ENCODE results near the gene CLDND2.

CLDND2 gene

DNA sequence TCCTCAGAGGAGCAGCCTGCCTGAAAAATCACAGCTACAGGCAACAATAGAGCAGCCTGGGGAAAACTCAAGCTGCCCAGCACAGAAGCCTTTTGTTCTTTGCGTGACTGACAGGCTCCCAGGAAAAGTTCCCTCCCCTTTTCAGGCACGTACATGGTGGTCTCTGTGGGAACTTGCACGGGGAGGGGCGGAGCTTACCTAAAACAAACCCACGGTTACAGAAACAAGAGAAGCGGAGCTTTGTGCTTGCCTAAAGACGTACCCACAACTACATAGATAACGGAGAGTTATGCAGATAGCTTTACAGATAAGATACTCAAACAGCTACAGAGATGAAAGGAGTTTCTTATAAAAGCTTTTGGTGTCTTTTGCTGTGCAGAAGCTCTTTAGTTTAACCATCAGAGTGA is 14.1 kb downstream of the CLDND2 start:
- intact Hi-C loops (cut with DNase I; ENCODE audit: low total_unique reads), result no loop called here
- no peaks in the 10 kb centered on the region for H3K4me1 ChIP-seq
- no peaks in the 10 kb centered on the region for H3K9me3 ChIP-seq
- H3K36me3 ChIP-seq, result peaks cover 5 to 34% (median 24%) of the 10 kb centered on the region in 3 donors
- no peak for TF ChIP-seq CTCF (IDR thresholded peaks at IDR 0.05)
- H3K27ac ChIP-seq, result no peak overlapping the region
- no peak overlapping the region for H3K4me3 ChIP-seq
- H3K27me3 ChIP-seq, result no peaks in the 10 kb centered on the region
- no peak for DNase-seq

DNA sequence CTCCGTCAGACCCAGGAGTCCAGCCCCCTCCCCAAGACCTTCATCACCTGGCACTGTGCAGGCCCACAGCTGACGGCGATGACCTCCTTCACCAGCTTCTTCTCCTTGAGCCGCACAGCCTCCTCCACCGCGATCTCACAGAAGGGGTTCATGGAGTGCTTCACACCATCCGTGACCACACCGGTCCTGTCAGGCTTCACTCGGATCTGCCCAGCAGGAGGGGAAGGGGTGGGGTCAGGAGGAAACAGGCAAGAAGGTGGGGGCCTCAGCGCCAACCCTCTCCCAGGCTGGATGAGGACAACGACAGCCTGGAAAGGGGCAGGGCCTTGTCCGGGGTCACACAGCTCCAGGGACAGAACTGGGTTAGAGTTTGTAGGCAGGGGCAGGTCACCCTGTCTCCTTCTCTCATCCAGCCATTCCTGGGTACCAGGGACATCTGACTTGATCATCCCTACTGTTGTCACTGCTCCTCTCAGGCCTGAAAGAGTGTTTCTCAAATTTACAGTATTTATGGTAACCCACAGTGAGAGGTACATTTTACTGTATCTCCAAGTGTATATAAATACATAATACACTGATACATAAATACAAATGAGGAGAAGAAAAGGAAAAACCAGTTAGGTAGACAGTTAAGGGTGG is 14.6 kb downstream of the CLDND2 start:
- H3K27me3 ChIP-seq, result no peaks in the 10 kb centered on the region
- no peaks in the 10 kb centered on the region for H3K9me3 ChIP-seq
- intact Hi-C loops (cut with DNase I; ENCODE audit: low total_unique reads), result no loop called here
- DNase-seq, result no peak
- H3K27ac ChIP-seq, result no peak overlapping the region
- no peak for TF ChIP-seq CTCF (IDR thresholded peaks at IDR 0.05)
- H3K36me3 ChIP-seq, result peaks cover 7 to 38% (median 27%) of the 10 kb centered on the region in 3 donors
- H3K4me3 ChIP-seq, result no peak overlapping the region
- H3K4me1 ChIP-seq, result no peaks in the 10 kb centered on the region

DNA sequence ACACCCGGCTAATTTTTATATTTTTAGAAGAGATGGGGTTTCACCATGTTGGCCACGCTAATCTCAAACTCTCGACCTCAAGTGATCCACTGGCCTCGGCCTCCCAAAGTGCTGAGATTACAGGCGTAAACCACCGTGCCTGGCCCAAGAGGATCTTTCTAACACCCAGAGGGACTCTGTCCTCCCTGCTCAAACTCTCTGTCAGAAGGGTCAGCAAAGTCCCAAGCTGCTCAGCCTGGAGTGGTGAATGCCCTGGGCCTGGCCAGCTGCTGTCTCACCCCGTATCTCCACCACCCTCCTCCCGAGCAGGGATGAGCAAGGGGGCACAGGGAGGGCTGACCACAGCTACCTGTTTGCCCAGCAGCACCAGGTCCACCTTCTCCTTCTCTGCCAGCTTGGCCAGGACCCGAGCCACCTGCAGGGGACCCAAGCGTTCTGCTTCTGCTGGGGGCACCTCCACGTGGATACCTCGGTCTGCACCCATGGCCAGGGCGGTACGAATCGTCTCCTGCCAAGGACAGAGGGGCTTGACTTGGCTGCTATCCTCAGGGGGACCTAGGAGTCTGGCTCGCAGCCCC is 15.9 kb downstream of the CLDND2 start:
- intact Hi-C loops (cut with DNase I; ENCODE audit: low total_unique reads), result no loop called here
- Histone ChIP-seq H3K27me3 (no peaks in the 10 kb centered on the region), H3K36me3 (peaks cover 7 to 42% (median 32%) of the 10 kb centered on the region in 3 donors), H3K4me1 (no peaks in the 10 kb centered on the region), H3K9me3 (no peaks in the 10 kb centered on the region), H3K4me3 (no peak overlapping the region), H3K27ac (no peak overlapping the region)
- TF ChIP-seq CTCF (IDR thresholded peaks at IDR 0.05), result no peak
- no peak for DNase-seq

GRCh38 chr19:51351266-51351990 is 17.4 kb downstream of the CLDND2 start:
- Histone ChIP-seq H3K36me3 (peaks cover 7 to 56% (median 34%) of the 10 kb centered on the region in 3 donors), H3K27me3 (no peaks in the 10 kb centered on the region), H3K4me3 (no peak overlapping the region), H3K9me3 (no peaks in the 10 kb centered on the region), H3K4me1 (no peaks in the 10 kb centered on the region), H3K27ac (no peak overlapping the region)
- intact Hi-C loops (cut with DNase I; ENCODE audit: low total_unique reads), result no loop called here
- no peak for DNase-seq
- TF ChIP-seq CTCF (IDR thresholded peaks at IDR 0.05), result no peak

DNA sequence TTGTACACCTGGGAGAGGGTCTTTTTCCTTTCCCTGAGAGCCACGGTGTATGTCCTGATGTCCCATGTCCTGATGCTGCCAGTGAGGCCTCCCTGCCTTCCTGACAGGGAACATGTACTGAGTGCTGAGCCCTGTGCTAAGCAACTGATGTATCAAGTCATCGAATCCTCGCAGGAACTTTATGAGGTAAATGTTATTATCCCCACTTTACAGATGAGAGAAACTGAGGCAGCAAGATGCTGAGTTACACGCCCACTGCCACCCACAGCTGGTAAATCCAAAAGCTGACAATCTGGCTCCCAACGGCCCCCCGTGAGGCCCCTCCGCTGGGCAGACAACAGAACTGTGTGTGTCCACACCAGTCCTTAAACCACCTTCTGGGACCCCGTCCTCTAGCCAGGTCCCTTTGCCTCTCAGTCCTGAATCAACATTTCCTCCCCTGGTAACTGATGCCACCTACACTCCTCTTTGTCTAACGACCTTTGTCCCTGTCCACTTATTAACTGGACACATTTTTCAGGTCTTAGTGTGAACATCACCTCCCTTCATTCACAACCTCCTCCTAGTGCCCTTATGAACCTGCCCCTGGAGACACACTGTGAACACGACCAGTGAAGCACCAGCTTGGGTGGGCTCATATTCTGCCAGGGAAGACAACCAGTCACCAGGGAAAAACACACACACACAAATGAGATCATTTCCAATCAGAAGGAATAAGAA is 21.4 kb downstream of the CLDND2 start:
- Histone ChIP-seq H3K27ac (no peak overlapping the region), H3K27me3 (no peaks in the 10 kb centered on the region), H3K36me3 (peaks cover 7 to 70% (median 37%) of the 10 kb centered on the region in 3 donors), H3K9me3 (no peaks in the 10 kb centered on the region), H3K4me3 (no peak overlapping the region), H3K4me1 (no peaks in the 10 kb centered on the region)
- intact Hi-C loops (cut with DNase I; ENCODE audit: low total_unique reads), result no loop called here
- DNase-seq, result no peak
- no peak for TF ChIP-seq CTCF (IDR thresholded peaks at IDR 0.05)
